ENCODE measurements around the gene KIF1B.

The KIF1B gene

GRCh38 chr1:10171105-10171767 lies 39.1 kb upstream of the KIF1B start:
- no peak for DNase-seq (ENCODE audit: low read depth)
- no peak for TF ChIP-seq CTCF (conservative IDR thresholded peaks at IDR 0.05; ENCODE audit: low read depth, low read length)
- H3K4me3 ChIP-seq (ENCODE audit: low read length): no peak overlapping the region

- no peak for TF ChIP-seq CTCF (conservative IDR thresholded peaks at IDR 0.05; ENCODE audit: low read depth, low read length)
- no peak overlapping the region for H3K4me3 ChIP-seq (ENCODE audit: low read length)
- DNase-seq (ENCODE audit: low read depth): no peak
Observed at GRCh38 chr1:10171995-10172669, 38.2 kb upstream of the KIF1B start.

GRCh38 chr1:10173582-10173981 lies 36.8 kb upstream of the KIF1B start:
- TF ChIP-seq CTCF (conservative IDR thresholded peaks at IDR 0.05; ENCODE audit: low read depth, low read length): no peak
- no peak overlapping the region for H3K4me3 ChIP-seq (ENCODE audit: low read length)
- DNase-seq (ENCODE audit: low read depth): no peak

GRCh38 chr1:10177876-10178275 lies 32.5 kb upstream of the KIF1B start:
- H3K4me3 ChIP-seq (ENCODE audit: low read length): no peak overlapping the region
- no peak for TF ChIP-seq CTCF (conservative IDR thresholded peaks at IDR 0.05; ENCODE audit: low read depth, low read length)

GRCh38 chr1:10178597-10179405 lies 31.6 kb upstream of the KIF1B start:
- no peak for DNase-seq (ENCODE audit: low read depth)
- TF ChIP-seq CTCF (conservative IDR thresholded peaks at IDR 0.05; ENCODE audit: low read depth, low read length): no peak
- no peak overlapping the region for H3K4me3 ChIP-seq (ENCODE audit: low read length)

More at GRCh38 chr1:10177876-10178275, 32.5 kb upstream of the KIF1B start:
- DNase-seq (ENCODE audit: low read depth): no peak

GRCh38 chr1:10179406-10180091 lies 30.8 kb upstream of the KIF1B start:
- no peak for DNase-seq (ENCODE audit: low read depth)
- TF ChIP-seq CTCF (conservative IDR thresholded peaks at IDR 0.05; ENCODE audit: low read depth, low read length): no peak
- H3K4me3 ChIP-seq (ENCODE audit: low read length): no peak overlapping the region

Data from retinal pigment epithelial cell (primary cell).